Fibroblast of pulmonary artery (primary cell): ENCODE results near the gene ARSJ.

Experiments used
- DNase-seq: peaks from one replicate; pipeline ENCODE4 v3.0.0-alpha.2; 2010; ENCODE audit warnings: low read depth
- H3K4me3 ChIP-seq: replicated peaks from 2 replicates; pipeline ENCODE4 v1.5.1; 2011; ENCODE audit warnings: low read depth, mild to moderate bottlenecking, control low read depth, low read length, moderate library complexity
- CTCF ChIP-seq: IDR thresholded peaks from 2 replicates; pipeline ENCODE4 v1.5.1; 2011; ENCODE audit warnings: mild to moderate bottlenecking, control low read depth, low read length, inconsistent platforms; ENCODE audit errors: missing control alignments

Gene ARSJ

GRCh38 chr4:113851816-113852215 is 127.6 kb downstream of the ARSJ start:
- TF ChIP-seq CTCF, result no peak
- no peak overlapping the region for H3K4me3 ChIP-seq
- DNase-seq, result peak; percentile 11
